NCI-H2029 (cell line): Measurements from ENCODE around the gene SELENOH.

Source experiments
- DNase-seq: peaks from one replicate; lab custom pipeline; 2025; lab: John Stamatoyannopoulos, UW

The SELENOH gene

DNA sequence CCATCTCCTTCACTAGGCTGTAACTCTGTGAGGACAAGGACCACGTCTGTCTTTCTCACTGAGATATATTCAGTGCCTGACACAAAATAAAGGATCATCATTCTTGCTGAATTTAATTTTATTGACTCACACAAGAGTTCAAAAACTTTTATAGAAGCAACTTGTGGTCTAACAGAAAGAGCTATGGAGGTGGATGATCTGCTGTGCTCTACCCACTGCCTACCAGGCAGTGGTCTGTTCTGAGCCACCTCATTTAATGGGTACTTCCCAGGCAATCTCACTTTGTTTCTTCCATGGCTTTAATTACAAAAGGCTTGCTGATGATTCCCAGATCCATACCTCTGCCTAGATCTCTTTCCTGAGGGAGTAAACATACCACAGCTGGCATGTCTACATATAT, 5.6 kb downstream of the SELENOH start:
- DNase-seq, result no peak

- DNase-seq, result no peak
Measured at GRCh38 chr11:57751176-57751575, 9.9 kb downstream of the SELENOH start.

DNA sequence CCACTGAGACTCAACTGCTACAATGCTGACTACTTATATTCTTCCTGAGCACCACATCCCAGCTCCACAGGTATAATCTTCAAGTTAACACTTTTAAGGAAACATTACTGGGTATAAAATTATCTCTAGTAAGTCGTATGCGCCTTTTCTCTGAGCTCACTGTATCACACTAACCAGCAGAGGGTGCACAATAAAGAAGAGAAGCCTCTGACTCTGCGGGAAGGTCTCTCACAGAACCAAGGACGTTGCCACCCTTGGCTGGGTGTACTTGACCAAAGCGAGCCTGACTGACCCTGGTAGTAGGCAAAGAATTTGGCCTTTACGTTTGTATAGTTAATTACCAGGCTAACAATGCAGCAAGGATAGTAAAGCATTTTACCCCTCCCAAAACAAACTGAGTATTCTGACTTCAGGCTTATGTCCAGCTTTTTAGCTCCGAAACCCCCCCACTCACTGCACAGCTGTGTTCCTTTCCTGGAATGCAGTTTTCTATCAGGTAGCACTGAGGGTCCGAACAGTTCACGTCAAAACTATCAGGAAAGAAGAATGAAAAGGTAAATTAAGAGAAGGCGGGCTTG, 10.5 kb downstream of the SELENOH start, which contains the start of gene BTBD18:
TSS of gene BTBD18 (minus strand) at position 144 of the 578 bp plus-strand sequence. CDS start 631 bp downstream, outside the sequence.
- peak; percentile 21 for DNase-seq

DNA sequence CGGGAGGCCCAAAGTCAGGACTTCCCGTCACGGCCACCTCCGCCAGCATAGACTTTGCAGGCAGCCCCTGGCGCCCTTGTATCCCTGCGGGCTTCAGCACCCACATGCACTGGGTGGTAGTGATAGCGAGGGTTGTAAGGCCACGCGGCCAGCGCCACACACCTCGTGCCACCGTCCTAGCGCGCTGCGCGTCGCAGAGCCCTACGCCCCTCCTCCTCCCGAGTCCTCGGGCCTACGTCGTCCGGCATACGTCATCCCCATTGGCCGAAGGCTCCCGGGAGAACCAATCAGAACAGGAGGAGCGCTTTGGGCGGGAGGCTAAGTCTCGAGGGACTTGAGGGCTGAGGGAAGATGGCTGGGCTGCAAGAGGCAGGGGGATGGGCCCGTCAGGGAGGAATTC, 11.7 kb downstream of the SELENOH start:
- no peak for DNase-seq

DNA sequence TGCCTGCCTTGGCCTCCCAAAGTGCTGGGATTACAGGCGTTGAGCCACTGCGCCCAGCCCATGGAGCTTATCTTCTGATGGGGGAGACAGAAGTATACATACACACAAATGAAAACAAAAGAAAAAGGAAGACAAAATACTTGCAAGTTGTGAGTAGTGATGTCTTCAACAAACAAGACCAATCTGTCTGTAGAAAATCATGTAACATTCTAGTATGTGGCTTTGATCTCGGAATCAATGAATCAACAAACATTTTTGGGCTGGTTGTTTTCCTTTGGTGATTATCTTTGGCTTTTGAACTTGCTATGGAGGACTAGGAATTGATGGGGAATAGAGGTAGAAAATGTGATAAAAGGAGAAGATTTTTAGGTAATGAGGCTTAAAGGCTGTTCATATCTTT, 16.9 kb downstream of the SELENOH start:
- no peak for DNase-seq

- DNase-seq, result peak; percentile 97
Measured at GRCh38 chr11:57761301-57762234, 20.3 kb downstream of the SELENOH start, which contains the start of gene CTNND1. TSS of gene CTNND1 (plus strand) at chr11:57761802. CDS start at chr11:57791479, 29,677 bp downstream.

DNA sequence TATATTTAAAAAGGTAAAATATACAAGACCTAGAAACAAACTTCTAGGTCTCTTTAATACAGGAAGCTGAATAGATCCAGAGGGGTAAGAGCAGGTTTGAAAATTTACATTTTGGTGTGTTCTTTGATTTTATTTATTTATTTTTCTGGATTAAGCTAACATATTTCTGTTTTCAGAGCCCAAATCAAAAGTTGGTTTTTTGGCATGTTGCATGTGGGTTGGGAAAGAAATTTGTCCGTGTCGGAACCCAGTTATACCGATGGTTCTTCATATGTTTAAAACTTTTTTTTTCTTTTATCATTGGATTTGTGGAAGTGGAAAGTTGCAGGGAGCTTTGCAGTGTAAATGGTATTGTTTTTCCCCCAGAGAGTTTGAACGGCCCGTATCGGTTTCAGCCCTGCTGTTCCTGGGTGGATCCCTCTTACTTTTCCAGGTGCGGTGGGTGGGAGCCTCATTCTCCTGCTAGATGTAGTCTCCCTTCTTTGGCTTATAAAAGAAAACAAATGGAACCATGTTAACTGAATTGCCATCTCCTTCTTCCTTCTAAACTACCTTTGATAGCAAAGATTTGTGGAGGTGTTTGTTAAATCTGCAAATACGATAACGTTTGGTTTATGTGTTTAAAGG, 21.1 kb downstream of the SELENOH start:
- no peak for DNase-seq

- peak; percentile 9 for DNase-seq
Measured at GRCh38 chr11:57763568-57763967, 22.3 kb downstream of the SELENOH start.

- no peak for DNase-seq
Measured at GRCh38 chr11:57764021-57764420, 22.7 kb downstream of the SELENOH start.

DNA sequence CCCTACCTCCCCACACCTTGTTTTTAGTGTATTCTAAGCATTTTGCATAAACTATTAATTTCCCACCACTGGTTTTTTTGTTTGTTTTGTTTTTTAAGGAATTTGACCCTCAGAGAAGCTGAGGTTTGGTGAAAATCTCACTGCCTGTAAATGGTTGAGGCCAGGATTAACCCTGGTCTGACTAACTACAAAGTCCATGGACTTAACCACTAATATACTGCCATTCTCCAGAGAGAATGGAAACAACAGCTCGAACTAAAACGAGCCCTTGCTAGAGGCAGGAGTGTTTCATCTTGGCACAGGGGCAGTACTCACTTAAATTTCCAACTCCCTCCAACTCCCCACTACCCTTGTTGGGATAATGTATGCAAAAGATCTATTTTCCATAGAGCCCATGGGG, 23.3 kb downstream of the SELENOH start:
- no peak for DNase-seq

DNA sequence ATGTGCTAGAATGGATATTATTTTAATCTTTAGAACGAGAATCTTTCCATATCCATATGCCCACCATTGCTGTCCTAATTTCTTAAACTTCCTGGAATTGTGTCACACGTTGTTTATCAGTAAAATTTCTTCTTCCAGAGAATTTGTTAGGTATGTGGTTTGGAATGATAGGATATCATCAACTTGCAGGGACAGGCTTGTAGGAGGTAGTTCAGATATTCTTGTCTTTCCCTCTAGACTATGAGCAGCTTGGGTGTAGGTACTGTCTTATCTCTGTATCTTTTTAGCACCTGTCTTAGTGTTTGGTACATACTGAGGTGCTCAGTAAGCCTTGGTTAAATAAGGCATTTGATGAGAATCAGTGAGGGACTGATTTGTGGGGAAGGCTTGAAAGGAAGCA, 23.7 kb downstream of the SELENOH start:
- DNase-seq, result no peak

- DNase-seq, result no peak
Measured at GRCh38 chr11:57770793-57771192, 29.5 kb downstream of the SELENOH start.

DNA sequence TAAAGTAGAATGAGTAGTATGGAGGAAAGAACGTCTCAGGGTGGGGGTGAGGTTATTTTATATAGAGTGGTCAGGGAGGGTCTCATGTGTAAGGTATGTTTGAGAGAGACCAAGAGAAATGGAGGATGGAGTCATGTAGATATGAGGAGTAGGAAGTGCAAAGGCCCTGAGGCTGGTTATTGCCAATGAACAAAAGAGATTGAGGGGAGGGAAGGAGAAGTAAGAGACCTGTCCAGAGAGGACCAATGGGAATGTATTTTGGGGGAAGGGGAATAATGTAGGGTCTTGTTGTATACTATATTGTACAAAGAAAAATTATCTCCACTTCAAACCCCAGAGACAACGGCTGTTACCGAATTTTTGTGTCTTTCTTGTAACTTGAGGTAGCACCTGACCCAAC, 30.1 kb downstream of the SELENOH start:
- no peak for DNase-seq

- no peak for DNase-seq
Measured at GRCh38 chr11:57772562-57772961, 31.3 kb downstream of the SELENOH start.

DNA sequence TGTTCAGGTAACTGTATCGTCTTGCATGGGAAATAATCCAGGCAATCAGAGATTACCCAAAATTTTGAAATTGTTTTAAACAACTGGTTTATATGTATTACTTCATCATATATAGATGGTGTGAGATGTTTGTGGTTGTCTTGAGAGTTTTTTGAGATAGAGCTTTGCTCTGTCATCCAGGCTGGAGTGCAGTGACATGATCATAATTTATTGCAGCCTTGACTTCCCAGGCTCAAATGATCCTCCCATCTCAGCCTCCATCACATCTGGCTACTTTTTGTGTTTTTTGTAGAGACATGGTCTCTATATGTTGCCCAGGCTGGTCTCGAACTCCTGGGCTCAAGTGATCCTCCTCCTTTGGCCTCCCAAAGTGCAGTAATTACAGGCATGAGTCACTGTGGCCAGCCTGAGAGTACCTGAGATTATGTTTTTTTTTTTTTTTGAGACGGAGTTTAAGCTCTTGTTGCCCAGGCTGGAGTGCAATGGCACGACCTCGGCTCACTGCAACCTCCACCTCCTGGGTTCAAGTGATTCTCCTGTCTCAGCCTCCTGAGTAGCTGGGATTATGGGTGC, 31.8 kb downstream of the SELENOH start:
- no peak for DNase-seq

DNA sequence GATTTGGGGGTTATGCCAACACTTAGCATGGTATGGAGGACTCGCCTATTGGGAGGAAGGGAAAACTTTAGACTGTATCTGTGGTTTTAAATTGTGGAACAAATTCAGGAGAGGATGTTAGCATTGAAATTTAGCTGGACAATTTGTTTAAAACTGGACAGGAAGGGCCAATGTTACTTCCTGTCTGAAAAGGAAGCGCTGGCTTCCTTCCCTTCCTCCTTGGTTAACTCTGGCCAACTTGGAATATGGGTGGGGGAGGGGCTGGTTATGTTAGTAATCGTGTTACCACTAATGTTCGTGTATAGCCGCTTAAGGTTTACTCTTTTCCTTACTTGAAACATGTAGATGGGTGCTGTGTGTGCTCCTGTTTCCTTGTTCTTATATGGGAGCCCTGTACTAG, 34.2 kb downstream of the SELENOH start:
- no peak for DNase-seq

DNA sequence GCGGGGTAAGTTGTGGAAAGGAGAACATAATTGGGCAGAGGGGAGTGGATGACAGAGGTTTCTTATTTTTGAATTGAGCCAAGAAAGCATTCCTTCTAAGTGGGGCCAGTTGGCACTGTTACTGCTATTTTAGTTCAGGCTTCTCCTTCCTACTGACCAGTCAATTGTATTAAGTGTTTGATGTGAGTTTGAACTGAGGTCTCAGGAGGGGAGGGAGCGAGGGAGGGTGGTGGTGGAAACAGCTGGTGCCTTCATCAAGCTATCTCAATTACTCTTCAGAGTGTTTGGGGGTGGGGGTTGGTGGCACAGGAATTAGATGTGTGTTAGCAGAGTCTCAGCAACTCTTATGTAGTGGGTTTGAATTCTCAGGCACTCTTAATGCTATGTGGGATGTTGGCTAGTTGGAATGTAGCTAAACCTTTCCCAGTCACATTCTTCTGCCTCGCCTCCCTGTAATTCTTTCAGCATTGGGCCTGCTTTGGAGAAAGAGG, 34.8 kb downstream of the SELENOH start:
- DNase-seq, result no peak

DNA sequence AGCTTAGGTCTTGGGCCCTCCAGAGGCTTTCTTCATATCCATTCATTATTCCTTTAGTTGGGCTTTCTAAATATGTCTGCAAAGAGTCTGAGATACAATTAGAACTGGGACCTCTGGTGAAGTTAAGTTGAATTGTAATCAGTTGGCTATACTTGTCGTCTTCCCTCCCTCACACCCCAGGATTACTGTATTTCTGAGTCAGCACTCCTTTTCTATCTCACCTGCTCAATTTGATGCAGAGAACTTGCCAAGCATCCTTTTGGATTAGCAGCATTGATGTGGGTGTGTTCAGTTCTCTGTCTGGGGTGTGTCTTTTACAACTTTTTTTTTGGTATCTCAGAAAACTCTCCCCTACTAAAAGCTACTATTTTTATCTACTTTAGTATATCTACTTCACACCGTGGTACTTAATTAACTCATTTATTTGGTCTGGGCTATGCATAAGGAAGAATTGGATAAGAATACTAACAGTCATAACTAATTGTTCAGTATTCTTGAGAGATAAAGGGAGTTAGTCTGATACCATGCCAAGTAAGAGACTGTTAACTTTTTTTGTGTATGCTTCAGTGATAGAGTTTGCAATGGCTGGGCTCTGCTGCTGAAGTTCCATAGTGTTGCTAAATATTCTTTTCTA, 35.4 kb downstream of the SELENOH start:
- no peak for DNase-seq

- no peak for DNase-seq
Measured at GRCh38 chr11:57777969-57778317, 36.7 kb downstream of the SELENOH start.

- DNase-seq, result peak; percentile 77
Measured at GRCh38 chr11:57778318-57779037, 37.2 kb downstream of the SELENOH start.

DNA sequence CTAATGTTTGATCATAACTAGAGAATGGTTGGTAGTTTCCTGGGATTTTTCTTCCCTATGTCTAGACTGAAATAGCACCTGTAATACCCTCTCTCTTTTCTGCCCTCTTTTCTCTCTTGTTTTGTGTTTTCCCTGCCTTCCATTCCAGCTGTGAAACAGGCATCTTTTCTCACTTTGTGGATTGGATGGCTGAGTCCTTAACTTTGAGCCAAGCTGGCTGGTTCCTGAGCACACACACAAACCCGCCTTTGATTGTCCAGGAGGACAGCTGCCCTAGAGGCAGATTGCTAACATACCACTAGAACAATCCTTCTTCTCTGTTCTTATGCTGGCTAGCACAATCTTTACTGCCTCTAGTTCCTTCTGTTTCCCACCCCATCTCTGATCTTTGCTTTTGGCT, 38.0 kb downstream of the SELENOH start:
- DNase-seq, result no peak
